Body of pancreas (tissue), 4 donors: Measurements from ENCODE around the gene KIF22. TPM values are rescaled to one million over a fixed set of nuclear protein-coding genes. Genes with fewer than 3 reads are reported as not detected.
"Not testable (repeated sequence)": the region's sequence is repeated elsewhere in the genome, so short reads cannot be mapped to it uniquely, and the experiment has no call there.

Experiments
- ATAC-seq: fragments of 150-250 bp; one replicate; pipeline ENCODE4 v1.9.1; 2016
- DNase-seq, 4 donors: peaks; one replicate each; pipeline ENCODE4 v3.0.0-alpha.2; 2019
- H3K27ac ChIP-seq, 4 donors: fragments of 200-600 bp; sonication (generic); 1 replicate in 3 of 4; 2 replicates in 1 of 4; pipeline versions ENCODE4 v1.5.1 to v1.6.1; 2016 to 2019; ENCODE audit warnings: mild to moderate bottlenecking in 1 of 4, mixed read lengths in 1 of 4, moderate library complexity in 1 of 4
- H3K27me3 ChIP-seq, 2 donors: fragments of 200-600 bp; sonication (generic); one replicate each; pipeline ENCODE4 v1.6.0; 2016; ENCODE audit warnings: mild to moderate bottlenecking in 1 of 2
- H3K36me3 ChIP-seq, 2 donors: fragments of 200-600 bp; sonication (generic); replicated peaks in 1 of 2; 2 replicates each; pipeline ENCODE4 v1.5.1; 2016; ENCODE audit warnings: low read depth in 2 of 2; ENCODE audit not compliant: insufficient read depth in 1 of 2
- H3K4me1 ChIP-seq: fragments of 200-600 bp; sonication (generic); one replicate; pipeline ENCODE4 v1.6.0; 2016
- H3K4me3 ChIP-seq, 2 donors: fragments of 200-600 bp; sonication (generic); 1 replicate in 1 of 2; 2 replicates in 1 of 2; pipeline ENCODE4 v1.5.1; 2016 to 2019
- H3K9me3 ChIP-seq, 3 donors: fragments of 200-600 bp; sonication (generic); 1 replicate in 2 of 3; 2 replicates in 1 of 3; pipeline ENCODE4 v1.5.1; 2016
- POLR2A ChIP-seq, 3 donors: fragments of 450-650 bp; IDR thresholded peaks; one replicate each; pipeline ENCODE4 v1.6.1; 2016; ENCODE audit warnings: antibody characterized with exemption in 3 of 3, mild to moderate bottlenecking in 2 of 3
- WGBS, 2 donors: methylation state at CpG; one replicate each; pipeline ENCODE4 v1.1.5; 2017; 5-methylcytosine and 5-hydroxymethylcytosine counted together
- intact Hi-C: fragments of 100-400 bp; cut with DNase I; formaldehyde crosslinking; loops from one replicate; pipeline ENCODE4 v1.15.1; 2023
- total RNA-seq, 2 donors: library from RNA; depleted of rRNA; stranded (reverse); fragments of >200 nt; gene quantifications; one replicate each; pipeline ENCODE4 v1.1.0, GENCODE V29; 2016
- TF ChIP-seq, protein P1 (sequence below), 7 experiments: fragments of 450-650 bp in 4 of 7; fragments of 200-600 bp in 3 of 7; sonication (generic) in 3 of 7; IDR thresholded peaks; one replicate each; pipeline ENCODE4 v1.5.1; 2016 to 2019; ENCODE audit warnings: antibody characterized with exemption in 7 of 7

KIF22 gene
- total RNA-seq, 2 donors from 2014 or later: 8.9 to 13.7 TPM

DNA sequence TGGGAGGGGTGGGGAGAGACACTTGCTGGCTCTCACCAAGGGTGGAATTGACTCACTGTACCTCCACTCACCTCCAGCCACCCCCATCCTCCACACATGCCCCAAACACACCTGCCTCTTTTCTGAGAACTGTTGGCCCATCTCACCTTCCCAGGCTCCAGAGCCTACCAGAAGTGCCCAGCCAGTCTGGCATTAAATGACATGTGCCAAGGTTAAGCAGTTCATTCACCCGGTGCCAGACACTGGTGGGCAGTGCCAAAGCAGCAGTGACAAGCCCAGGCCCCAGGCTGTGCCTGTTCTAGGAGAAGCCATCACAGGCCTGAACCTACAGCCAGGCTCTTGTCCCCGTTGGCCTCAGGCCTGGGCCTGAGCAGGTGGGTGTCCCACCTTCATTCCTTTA is 40.9 kb downstream of the KIF22 start:
- Histone ChIP-seq H3K27ac (peak overlapping the region in 2 of 4 donors; percentile 29 to 69), H3K4me3 (no peak overlapping the region), H3K36me3 (peaks cover 9 to 13% of the 10 kb centered on the region in 2 donors), H3K27me3 (no peaks in the 10 kb centered on the region), H3K9me3 (no peaks in the 10 kb centered on the region), H3K4me1 (peaks cover 55% of the 10 kb centered on the region)
- DNase-seq (peak; percentile 81 to 94 (median 92)), ATAC-seq (peak; percentile 77)
- 12 to 48% methylated on average over 2 of the region's 2 CpGs for WGBS, 2 donors
- no peak for TF ChIP-seq POLR2A (IDR thresholded peaks at IDR 0.05)
- TF ChIP-seq, protein P1, sequence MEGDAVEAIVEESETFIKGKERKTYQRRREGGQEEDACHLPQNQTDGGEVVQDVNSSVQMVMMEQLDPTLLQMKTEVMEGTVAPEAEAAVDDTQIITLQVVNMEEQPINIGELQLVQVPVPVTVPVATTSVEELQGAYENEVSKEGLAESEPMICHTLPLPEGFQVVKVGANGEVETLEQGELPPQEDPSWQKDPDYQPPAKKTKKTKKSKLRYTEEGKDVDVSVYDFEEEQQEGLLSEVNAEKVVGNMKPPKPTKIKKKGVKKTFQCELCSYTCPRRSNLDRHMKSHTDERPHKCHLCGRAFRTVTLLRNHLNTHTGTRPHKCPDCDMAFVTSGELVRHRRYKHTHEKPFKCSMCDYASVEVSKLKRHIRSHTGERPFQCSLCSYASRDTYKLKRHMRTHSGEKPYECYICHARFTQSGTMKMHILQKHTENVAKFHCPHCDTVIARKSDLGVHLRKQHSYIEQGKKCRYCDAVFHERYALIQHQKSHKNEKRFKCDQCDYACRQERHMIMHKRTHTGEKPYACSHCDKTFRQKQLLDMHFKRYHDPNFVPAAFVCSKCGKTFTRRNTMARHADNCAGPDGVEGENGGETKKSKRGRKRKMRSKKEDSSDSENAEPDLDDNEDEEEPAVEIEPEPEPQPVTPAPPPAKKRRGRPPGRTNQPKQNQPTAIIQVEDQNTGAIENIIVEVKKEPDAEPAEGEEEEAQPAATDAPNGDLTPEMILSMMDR (IDR thresholded peaks at IDR 0.05): no peak
- intact Hi-C loops: no loop called here

DNA sequence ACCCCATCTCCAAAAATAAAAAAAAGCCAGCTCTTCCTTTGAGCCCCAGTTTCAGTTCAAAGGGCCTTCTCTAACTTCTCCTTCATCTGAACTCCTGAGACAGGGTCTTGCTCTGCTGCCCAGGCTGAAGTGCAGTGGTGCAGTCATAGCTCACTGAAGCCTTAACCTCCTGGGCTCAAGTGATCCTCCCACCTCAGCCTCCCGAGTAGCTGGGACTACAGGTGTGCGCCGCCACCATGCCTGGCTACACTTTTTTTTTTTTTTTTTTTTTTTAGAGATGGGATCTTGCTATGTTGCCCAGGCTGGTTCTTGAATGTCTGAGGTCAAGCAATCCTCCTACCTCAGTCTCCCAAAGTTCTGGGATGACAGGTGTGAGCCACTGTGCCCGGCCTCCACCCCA is 42.7 kb downstream of the KIF22 start:
- peaks cover 38% of the 10 kb centered on the region for H3K4me1 ChIP-seq
- ATAC-seq, H3K9me3 ChIP-seq, H3K4me3 ChIP-seq, H3K27me3 ChIP-seq, H3K27ac ChIP-seq, intact Hi-C loops, DNase-seq: not testable (repeated sequence)
- peaks cover 13 to 29% of the 10 kb centered on the region in 2 donors for H3K36me3 ChIP-seq
- 91 to 98% methylated on average over 4 of the region's 4 CpGs for WGBS, 2 donors

DNA sequence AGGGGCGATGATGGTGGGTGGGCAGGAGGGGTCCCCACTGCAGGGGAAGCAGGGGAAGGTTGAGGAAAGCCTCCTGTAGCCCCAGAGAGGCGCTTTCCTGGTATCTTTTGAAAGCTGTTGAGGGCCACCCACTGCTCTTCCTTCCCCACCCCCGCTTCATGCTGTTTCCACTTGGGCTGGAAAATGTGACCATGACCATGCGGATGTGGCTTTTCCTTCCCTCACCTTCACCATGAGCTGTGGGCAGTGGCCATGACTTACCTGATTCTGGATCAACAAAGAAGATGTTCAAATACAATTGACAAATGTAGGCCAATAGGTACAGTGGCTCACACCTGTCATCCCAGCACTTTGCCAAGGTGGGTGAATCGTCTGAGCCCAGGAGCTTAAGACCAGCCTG is 43.5 kb downstream of the KIF22 start:
- ATAC-seq: no peak
- intact Hi-C loops: no loop called here

DNA sequence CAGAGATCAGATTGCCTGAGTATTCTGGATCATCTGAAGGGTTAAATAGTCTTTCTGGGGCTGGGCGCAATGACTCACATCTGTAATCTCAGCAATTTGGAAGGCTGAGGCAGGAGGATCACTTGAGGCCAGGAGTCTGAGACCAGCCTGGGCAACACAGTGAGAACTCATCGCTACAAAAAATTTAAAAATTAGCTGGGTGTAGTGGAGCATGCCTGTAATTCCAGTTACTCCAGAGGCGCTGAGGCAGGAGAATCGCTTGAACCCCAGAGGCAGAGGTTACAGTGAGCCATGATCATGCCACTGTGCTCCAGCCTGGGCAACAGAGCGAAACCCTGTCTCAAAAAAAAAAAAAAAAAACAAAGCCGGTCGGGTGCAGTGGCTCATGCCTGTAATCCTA is 45.4 kb downstream of the KIF22 start:
- Histone ChIP-seq H3K4me3 (no peak overlapping the region), H3K36me3 (peaks cover 13 to 41% of the 10 kb centered on the region in 2 donors), H3K27ac (no peak overlapping the region), H3K27me3 (no peaks in the 10 kb centered on the region), H3K9me3 (no peaks in the 10 kb centered on the region), H3K4me1 (peaks cover 11% of the 10 kb centered on the region)
- TF ChIP-seq, protein P1 (IDR thresholded peaks at IDR 0.05): no peak
- TF ChIP-seq POLR2A (IDR thresholded peaks at IDR 0.05): no peak
- DNase-seq (no peak), ATAC-seq (no peak)
- 92 to 94% methylated on average over 7 of the region's 7 CpGs for WGBS, 2 donors
- intact Hi-C loops: no loop called here

More for the DNA sequence above, 43.5 kb downstream of the KIF22 start:
- Histone ChIP-seq H3K4me1 (peaks cover 29% of the 10 kb centered on the region), H3K9me3 (no peaks in the 10 kb centered on the region), H3K36me3 (peaks cover 13 to 33% of the 10 kb centered on the region in 2 donors), H3K27me3 (no peaks in the 10 kb centered on the region), H3K4me3 (no peak overlapping the region), H3K27ac (no peak overlapping the region)
- TF ChIP-seq, protein P1 (IDR thresholded peaks at IDR 0.05): no peak
- no peak for TF ChIP-seq POLR2A (IDR thresholded peaks at IDR 0.05)
- 95 to 97% methylated on average over 5 of the region's 5 CpGs for WGBS, 2 donors
- no peak for DNase-seq

DNA sequence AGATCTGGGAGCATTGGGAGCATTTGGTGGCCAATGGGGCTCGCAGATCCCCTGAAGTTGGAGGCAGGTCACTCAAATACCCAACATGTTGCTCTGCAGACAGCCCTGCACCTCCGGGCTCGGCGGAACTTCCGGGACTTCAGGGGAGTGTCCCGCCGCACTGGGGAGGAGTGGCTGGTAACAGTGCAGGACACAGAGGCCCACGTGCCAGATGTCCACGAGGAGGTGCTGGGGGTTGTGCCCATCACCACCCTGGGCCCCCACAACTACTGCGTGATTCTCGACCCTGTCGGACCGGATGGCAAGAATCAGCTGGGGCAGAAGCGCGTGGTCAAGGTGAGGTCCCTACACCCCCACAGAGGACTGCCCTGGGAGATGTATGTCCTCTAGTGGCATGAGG is 46.1 kb downstream of the KIF22 start:
- H3K27me3 ChIP-seq: no peaks in the 10 kb centered on the region
- DNase-seq (no peak), ATAC-seq (no peak)
- TF ChIP-seq POLR2A (IDR thresholded peaks at IDR 0.05): no peak
- TF ChIP-seq, protein P1 (IDR thresholded peaks at IDR 0.05): no peak
- H3K27ac ChIP-seq: no peak overlapping the region
- peaks cover 4% of the 10 kb centered on the region for H3K4me1 ChIP-seq
- peaks cover 14 to 45% of the 10 kb centered on the region in 2 donors for H3K36me3 ChIP-seq
- 85 to 87% methylated on average over 4 to 14 of the region's 15 CpGs for WGBS, 2 donors
- intact Hi-C loops: no loop called here
- no peak overlapping the region for H3K4me3 ChIP-seq
- no peaks in the 10 kb centered on the region for H3K9me3 ChIP-seq
